Esophagus (tissue), 2 donors: Measurements from ENCODE around the gene ATP2A2. TPM values are rescaled to one million over a fixed set of nuclear protein-coding genes. Genes with fewer than 3 reads are reported as not detected.

Experiments used
- H3K27ac ChIP-seq, 2 donors: one replicate each; pipeline ENCODE4 v1.5.1; 2013; ENCODE audit warnings: low read depth in 2 of 2, mild to moderate bottlenecking in 2 of 2, inconsistent platforms in 1 of 2, low read length in 1 of 2, moderate library complexity in 1 of 2
- H3K27me3 ChIP-seq, 2 donors: one replicate each; pipeline ENCODE4 v1.6.1; 2013; ENCODE audit warnings: low read length in 2 of 2, control low read depth in 1 of 2, mild to moderate bottlenecking in 1 of 2; ENCODE audit not compliant: insufficient read depth in 2 of 2, control insufficient read depth in 1 of 2
- H3K36me3 ChIP-seq, 2 donors: one replicate each; pipeline ENCODE4 v1.6.1; 2013; ENCODE audit warnings: low read length in 1 of 2; ENCODE audit not compliant: control insufficient read depth in 2 of 2, insufficient read depth in 2 of 2
- H3K4me1 ChIP-seq, 2 donors: one replicate each; pipeline ENCODE4 v1.6.1; 2013; ENCODE audit warnings: low read length in 1 of 2; ENCODE audit not compliant: control insufficient read depth in 2 of 2, insufficient read depth in 2 of 2
- H3K4me3 ChIP-seq, 2 donors: one replicate each; pipeline ENCODE4 v1.5.1; 2013; ENCODE audit warnings: low read length in 2 of 2, mild to moderate bottlenecking in 2 of 2, low read depth in 1 of 2, moderate library complexity in 1 of 2
- H3K9me3 ChIP-seq, 2 donors: one replicate each; pipeline ENCODE4 v1.6.1; 2013; ENCODE audit warnings: mild to moderate bottlenecking in 2 of 2, low read depth in 1 of 2, low read length in 1 of 2, moderate library complexity in 1 of 2; ENCODE audit not compliant: control insufficient read depth in 2 of 2, insufficient read depth in 1 of 2
- WGBS, 2 donors: extraction: QIAGEN DNeasy Blood & Tissue Kit; methylation state at CpG; one replicate each; pipeline ENCODE4 v1.1.7; 2013; 5-methylcytosine and 5-hydroxymethylcytosine counted together
- polyA plus RNA-seq, 2 donors: library from polyadenylated mRNA; stranded (reverse); fragments of 200-250 nt; gene quantifications; one replicate each; pipeline ENCODE4 v1.2.3, GENCODE V29; 2013
- donor health status: healthy with polysubstance abuse.
- donor health status: Bipolar disorder and iron deficiency.

The ATP2A2 gene
- 100 to 1,000 TPM in 1 of 2 donors, 10 to 100 TPM in 1; 40.7 to 102 TPM for polyA plus RNA-seq

DNA sequence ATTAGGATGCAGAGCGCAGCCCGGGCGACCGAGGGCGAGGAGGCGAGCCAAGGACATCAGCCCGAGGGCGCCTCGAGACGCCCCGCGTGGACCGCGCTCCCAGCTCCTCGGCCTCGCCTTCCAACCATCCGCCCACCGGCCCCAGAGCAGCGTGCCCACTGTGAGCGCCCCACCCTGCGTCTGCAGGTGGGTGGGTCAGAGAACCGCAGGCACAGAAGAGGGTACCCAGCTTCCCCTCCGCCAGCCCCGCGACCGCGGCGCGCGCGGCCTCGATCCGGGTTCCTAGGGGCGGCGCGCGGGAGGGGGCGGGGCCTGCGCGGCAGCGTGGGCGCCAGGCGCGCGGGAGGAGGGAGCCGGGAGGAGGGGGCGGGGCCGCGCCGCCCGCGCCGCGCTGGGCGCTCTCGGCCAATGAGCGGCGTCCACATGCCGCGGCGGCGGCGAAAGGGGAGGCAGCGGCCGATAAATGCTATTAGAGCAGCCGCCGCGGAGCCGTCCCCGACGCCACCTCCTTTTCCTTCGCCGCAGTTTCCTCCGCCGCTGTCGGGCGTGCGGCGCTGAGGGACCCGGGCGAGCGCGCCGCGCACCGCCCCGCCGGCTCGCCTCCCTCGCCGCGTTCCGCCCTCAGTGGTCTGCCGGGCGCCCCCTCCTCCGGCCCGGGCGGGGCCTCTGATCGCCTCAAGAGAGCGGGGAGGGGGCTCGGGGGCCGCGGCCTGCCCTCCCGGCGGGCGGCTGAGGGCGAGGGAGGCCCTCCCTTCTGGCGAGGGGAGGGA is at the start of gene ATP2A2:
TSS of gene ATP2A2 (plus strand) at position 469 of the 770 bp plus-strand sequence. CDS start 543 bp downstream, outside the sequence.
- Histone ChIP-seq H3K36me3 (no peaks in the 10 kb centered on the region), H3K4me1 (no peaks in the 10 kb centered on the region), H3K27ac (peak within 1 kb of the TSS; percentile 97 to 99), H3K4me3 (peak within 1 kb of the TSS; percentile 95 to 99), H3K9me3 (no peaks in the 10 kb centered on the region), H3K27me3 (no peaks in the 10 kb centered on the region)
- 0% methylated on average over 59 to 108 of the region's 108 CpGs for WGBS, 2 donors

DNA sequence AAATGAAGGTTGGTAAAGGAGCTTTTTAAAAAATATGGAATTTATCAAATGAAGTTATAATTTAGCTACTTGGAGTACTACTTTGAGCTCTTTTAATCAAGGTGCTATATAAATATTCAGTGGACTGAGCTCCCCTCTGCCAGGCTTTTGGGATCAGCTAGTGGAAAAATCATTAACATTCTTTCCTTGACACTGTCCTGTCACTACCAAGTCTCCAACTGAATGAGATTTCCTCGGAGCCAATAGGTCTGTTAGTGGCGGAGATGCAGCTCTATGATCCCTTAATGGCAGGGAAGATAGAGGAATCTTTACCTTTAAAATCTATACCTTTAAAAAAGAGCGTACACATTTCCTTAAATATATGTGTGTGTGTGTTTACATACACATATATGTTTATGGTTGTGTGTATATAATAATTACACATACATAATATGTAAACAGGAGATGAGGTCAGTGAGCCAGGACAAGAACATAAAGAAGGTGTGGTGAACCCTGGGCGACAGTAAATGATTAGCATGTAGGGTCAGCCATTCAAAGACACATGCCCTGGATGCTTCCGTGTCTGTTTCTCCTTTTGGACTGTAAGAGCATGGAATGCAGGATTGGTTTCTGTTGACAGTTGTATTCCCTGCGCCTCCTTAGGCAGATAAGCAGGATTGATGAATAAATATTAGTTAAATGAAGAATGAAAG is 47.7 kb upstream of the ATP2A2 start:
- no peak overlapping the region for H3K4me3 ChIP-seq
- no peaks in the 10 kb centered on the region for H3K9me3 ChIP-seq
- no peaks in the 10 kb centered on the region for H3K4me1 ChIP-seq
- no peaks in the 10 kb centered on the region for H3K27me3 ChIP-seq
- no peak overlapping the region for H3K27ac ChIP-seq
- WGBS, 2 donors = 80 to 83% methylated on average over 6 of the region's 6 CpGs
- H3K36me3 ChIP-seq = no peaks in the 10 kb centered on the region

DNA sequence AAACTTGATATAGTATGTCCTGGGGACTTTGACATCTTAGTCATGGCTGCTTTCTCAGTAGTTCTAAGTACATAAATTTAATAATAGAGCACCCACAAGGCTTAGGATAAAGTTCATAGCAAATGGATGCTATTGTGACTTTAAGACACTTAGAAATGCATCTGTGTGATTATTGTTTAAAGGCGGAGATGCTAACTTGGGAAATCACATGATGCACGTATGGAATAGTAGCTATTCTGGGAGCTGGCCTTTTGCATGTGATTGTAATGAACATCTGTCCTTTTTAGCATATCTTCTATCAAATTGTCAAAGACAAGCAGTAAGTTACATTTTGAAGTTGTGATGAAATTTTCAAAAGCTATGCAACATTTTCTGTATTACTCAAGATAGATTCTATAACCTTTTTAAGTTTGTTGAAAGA is 46.7 kb upstream of the ATP2A2 start:
- Histone ChIP-seq H3K27ac (no peak overlapping the region), H3K27me3 (no peaks in the 10 kb centered on the region), H3K4me1 (no peaks in the 10 kb centered on the region), H3K9me3 (no peaks in the 10 kb centered on the region), H3K36me3 (no peaks in the 10 kb centered on the region), H3K4me3 (no peak overlapping the region)
- 57 to 58% methylated on average over 2 of the region's 2 CpGs for WGBS, 2 donors

DNA sequence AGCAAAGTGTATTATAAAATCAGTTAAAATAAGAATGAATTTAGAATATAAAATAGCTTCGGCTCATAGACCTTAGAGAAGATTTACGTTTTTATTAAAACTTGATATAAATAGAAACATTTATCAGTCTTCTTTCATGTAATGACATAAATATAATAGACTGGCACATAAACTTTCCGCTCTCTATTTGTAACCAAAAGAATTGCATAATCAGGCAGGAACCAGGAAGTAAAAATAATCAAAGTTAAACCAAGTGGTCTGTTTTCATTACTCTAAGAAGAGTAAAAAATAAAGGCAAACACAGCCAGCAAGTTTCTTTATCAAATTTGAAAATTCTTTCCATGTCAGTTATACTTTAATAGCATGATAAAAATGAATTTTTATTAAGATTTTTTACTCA is 46.3 kb upstream of the ATP2A2 start:
- H3K27ac ChIP-seq = no peak overlapping the region
- no peaks in the 10 kb centered on the region for H3K36me3 ChIP-seq
- no peaks in the 10 kb centered on the region for H3K9me3 ChIP-seq
- no peaks in the 10 kb centered on the region for H3K4me1 ChIP-seq
- no peaks in the 10 kb centered on the region for H3K27me3 ChIP-seq
- H3K4me3 ChIP-seq = no peak overlapping the region
- 24 to 30% methylated on average over 3 of the region's 3 CpGs for WGBS, 2 donors

DNA sequence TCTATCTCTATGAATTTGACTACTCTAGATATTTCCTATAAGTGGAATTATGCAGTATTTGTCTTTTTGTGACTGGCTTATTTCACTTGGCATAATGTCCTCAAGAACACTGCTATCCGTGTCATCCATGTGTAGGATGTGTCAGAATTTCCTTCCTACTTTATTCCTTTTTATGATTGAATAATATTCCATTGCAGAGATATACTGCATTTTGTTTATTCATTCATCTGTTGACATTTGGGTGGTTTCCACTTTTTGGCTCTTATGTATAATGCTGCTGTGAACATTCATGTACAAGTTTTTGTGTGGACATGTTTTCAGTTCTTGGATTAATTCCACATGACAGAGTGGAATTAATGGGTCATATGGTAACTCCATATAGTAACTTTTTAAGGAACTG is 45.7 kb upstream of the ATP2A2 start:
- Histone ChIP-seq H3K9me3 (no peaks in the 10 kb centered on the region), H3K27ac (no peak overlapping the region), H3K27me3 (no peaks in the 10 kb centered on the region), H3K36me3 (no peaks in the 10 kb centered on the region), H3K4me3 (no peak overlapping the region), H3K4me1 (no peaks in the 10 kb centered on the region)
- WGBS, 2 donors = 51 to 79% methylated on average over 1 of the region's 1 CpG

DNA sequence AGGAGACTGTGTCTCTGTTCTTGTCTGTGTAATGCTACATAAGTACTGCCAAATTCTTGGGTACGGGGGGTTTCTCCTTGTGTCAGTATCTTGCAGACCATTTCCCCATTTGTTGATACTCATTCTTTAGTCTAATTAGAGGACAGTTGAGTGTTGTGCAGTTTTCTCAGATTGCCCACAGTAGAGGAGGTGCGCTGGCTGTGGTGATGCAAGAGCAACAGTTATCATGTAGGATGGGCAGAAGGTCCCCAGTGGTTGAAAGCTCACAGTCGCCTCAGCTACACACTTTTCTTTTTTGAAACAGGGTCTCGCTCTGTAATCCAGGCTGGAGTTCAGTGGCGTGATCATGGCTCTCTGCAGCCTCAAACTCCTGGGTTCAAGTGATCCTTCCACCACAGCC is 37.8 kb upstream of the ATP2A2 start:
- Histone ChIP-seq H3K4me3 (no peak overlapping the region), H3K9me3 (no peaks in the 10 kb centered on the region), H3K27me3 (no peaks in the 10 kb centered on the region), H3K27ac (no peak overlapping the region), H3K4me1 (peaks cover 4 to 10% of the 10 kb centered on the region in 2 donors), H3K36me3 (no peaks in the 10 kb centered on the region)
- WGBS, 2 donors = 96 to 97% methylated on average over 5 of the region's 5 CpGs

DNA sequence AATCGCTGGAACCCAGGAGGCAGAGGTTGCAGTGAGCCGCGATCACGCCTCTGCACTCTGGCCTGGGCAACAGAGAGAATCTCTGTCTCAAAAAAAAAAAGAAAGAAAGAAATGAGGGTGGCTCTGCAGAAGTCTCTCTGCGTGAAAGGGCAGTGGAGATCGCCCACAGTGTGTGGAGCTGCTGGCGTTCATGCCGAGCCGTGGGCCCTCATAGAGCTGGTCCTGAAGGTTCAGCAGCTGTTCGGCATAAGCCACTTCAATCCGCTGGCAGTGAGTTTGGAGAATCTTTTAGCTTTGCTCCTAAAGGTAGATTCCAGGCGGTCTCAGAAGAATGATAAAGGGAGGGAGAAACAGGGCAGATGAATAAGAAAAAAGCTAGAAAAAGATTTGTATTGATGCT is 36.7 kb upstream of the ATP2A2 start:
- Histone ChIP-seq H3K27me3 (no peaks in the 10 kb centered on the region), H3K9me3 (no peaks in the 10 kb centered on the region), H3K36me3 (no peaks in the 10 kb centered on the region), H3K4me1 (peaks cover 4 to 15% of the 10 kb centered on the region in 2 donors), H3K27ac (no peak overlapping the region), H3K4me3 (no peak overlapping the region)
- 91 to 94% methylated on average over 12 of the region's 12 CpGs for WGBS, 2 donors

DNA sequence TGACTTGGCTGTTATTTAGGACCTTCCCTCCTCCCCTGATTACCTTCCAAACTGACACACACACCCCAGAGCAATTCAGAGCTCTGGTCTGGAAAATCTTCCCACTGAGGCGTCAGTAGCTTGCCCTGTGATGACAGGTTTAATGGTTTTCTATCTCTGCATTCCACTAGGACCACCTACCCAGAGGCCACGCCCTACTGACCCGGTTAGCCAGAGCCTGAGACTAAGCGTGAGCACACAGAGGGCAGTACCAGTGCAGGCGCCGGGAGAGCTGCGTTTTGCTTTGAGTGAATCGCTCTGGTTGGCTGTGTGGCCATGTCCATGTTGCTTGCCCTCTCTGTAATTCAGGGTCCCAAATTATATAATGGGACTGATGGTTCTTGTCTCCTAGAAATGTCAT is 36.2 kb upstream of the ATP2A2 start:
- H3K36me3 ChIP-seq = no peaks in the 10 kb centered on the region
- H3K4me3 ChIP-seq = no peak overlapping the region
- WGBS, 2 donors = 70 to 78% methylated on average over 8 of the region's 8 CpGs
- H3K27me3 ChIP-seq = no peaks in the 10 kb centered on the region
- no peaks in the 10 kb centered on the region for H3K9me3 ChIP-seq
- no peak overlapping the region for H3K27ac ChIP-seq
- peaks cover 4 to 18% of the 10 kb centered on the region in 2 donors for H3K4me1 ChIP-seq

DNA sequence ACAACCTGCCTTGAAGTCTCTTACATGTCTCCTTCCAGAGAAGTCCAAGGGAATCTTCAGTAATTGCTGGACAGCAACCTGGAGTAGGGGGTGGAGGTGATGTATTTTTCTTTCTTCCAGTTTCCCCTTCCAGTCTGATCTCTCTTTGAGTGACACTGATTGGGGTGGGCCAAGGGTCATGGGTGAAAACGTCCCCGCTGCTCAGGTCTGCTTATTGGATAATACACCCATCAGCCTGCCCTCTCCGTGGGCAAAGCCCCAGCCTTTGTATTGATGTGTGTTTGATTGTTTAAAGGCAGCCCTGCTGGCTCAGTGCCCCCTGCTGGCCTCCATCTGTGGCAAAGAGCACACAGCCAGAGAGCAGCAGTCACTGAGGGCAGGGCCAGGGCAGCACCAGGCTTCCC is 35.7 kb upstream of the ATP2A2 start:
- H3K27me3 ChIP-seq = no peaks in the 10 kb centered on the region
- H3K4me1 ChIP-seq = peaks cover 4 to 21% of the 10 kb centered on the region in 2 donors
- peak overlapping the region in 1 of 2 donors; percentile 24 for H3K27ac ChIP-seq
- no peaks in the 10 kb centered on the region for H3K36me3 ChIP-seq
- WGBS, 2 donors = 48 to 66% methylated on average over 3 of the region's 3 CpGs
- H3K4me3 ChIP-seq = no peak overlapping the region
- H3K9me3 ChIP-seq = no peaks in the 10 kb centered on the region
